H1 (cell line): ENCODE results near the gene TMEM38A. TPM values are rescaled to one million over a fixed set of nuclear protein-coding genes. Genes with fewer than 3 reads are reported as not detected.

ENCODE experiments used
- CTCF ChIA-PET: fragments of 300-600 bp; sonication (Branson Sonifier 250); formaldehyde crosslinking; loops from one replicate; lab custom pipeline; 2021; ENCODE audit not compliant: partially characterized antibody; lab: Charles Lee
- POLR2A ChIA-PET: fragments of 300-600 bp; sonication (Branson Sonifier 250); formaldehyde crosslinking; loops from one replicate; lab custom pipeline; 2021; ENCODE audit warnings: inconsistent platforms; ENCODE audit not compliant: partially characterized antibody; lab: Charles Lee
- DNase-seq, 2 experiments: peaks; one replicate each; pipeline versions ENCODE4 v3.0.0 to v3.0.0-alpha.2; 2010 to 2022; ENCODE audit warnings: low spot score in 2 of 2, low read depth in 1 of 2, mixed read lengths in 1 of 2
- FAIRE-seq: peaks from 2 replicates; lab custom pipeline; 2011; peaks lifted over from hg19 to GRCh38; lab: Jason Lieb, UNC
- H2AFZ ChIP-seq: 2 replicates; pipeline ENCODE4 v1.8.1; 2012; ENCODE audit warnings: low read length, inconsistent platforms
- H2AK5ac ChIP-seq: 2 replicates; pipeline ENCODE4 v1.6.1; 2013; ENCODE audit warnings: low read depth, low read length
- H2BK120ac ChIP-seq: replicated peaks from 2 replicates; pipeline ENCODE3; 2013; ENCODE audit warnings: low read depth, low read length, inconsistent platforms
- H2BK12ac ChIP-seq: 2 replicates; pipeline ENCODE4 v1.6.1; 2013; ENCODE audit warnings: low read depth, low read length
- H2BK15ac ChIP-seq: 2 replicates; pipeline ENCODE4 v1.6.1; 2013; ENCODE audit warnings: low read length
- H2BK20ac ChIP-seq: 2 replicates; pipeline ENCODE4 v1.6.1; 2013; ENCODE audit warnings: low read length
- H2BK5ac ChIP-seq: 2 replicates; pipeline ENCODE4 v1.6.1; 2013; ENCODE audit warnings: low read depth, low read length
- H3K14ac ChIP-seq: 2 replicates; pipeline ENCODE4 v1.6.1; 2013; ENCODE audit warnings: inconsistent platforms; ENCODE audit not compliant: insufficient read length
- H3K18ac ChIP-seq: 2 replicates; pipeline ENCODE4 v1.6.1; 2013; ENCODE audit warnings: low read length; ENCODE audit errors: extremely low read depth
- H3K23ac ChIP-seq: 2 replicates; pipeline ENCODE4 v1.6.1; 2013; ENCODE audit warnings: inconsistent platforms; ENCODE audit not compliant: insufficient read length
- H3K23me2 ChIP-seq: 2 replicates; pipeline ENCODE4 v1.6.1; 2013; ENCODE audit warnings: low read depth, low read length
- H3K27ac ChIP-seq: 2 replicates; pipeline ENCODE4 v1.6.1; 2011; ENCODE audit warnings: low read depth, low read length, inconsistent platforms
- H3K27me3 ChIP-seq, 4 experiments: replicated peaks in 1 of 4; 1 replicate in 1 of 4; 2 replicates in 3 of 4; pipeline versions ENCODE4 v1.6.1 to v1.8.1; 2011 to 2013; ENCODE audit warnings: low read length in 3 of 4, mild to moderate bottlenecking in 3 of 4, inconsistent platforms in 2 of 4, mixed read lengths in 2 of 4, moderate library complexity in 1 of 4; ENCODE audit not compliant: control insufficient read depth in 3 of 4, insufficient read depth in 3 of 4; ENCODE audit errors: extremely low read depth in 1 of 4
- H3K36me3 ChIP-seq, 4 experiments: 2 replicates each; pipeline versions ENCODE4 v1.6.1 to v1.8.1; 2011 to 2013; ENCODE audit warnings: mild to moderate bottlenecking in 4 of 4, low read length in 3 of 4, moderate library complexity in 2 of 4, control low read depth in 1 of 4, inconsistent platforms in 1 of 4; ENCODE audit not compliant: insufficient read depth in 4 of 4, control insufficient read depth in 2 of 4
- H3K4ac ChIP-seq: replicated peaks from 2 replicates; pipeline ENCODE3; 2013; ENCODE audit warnings: low read length, low read depth, mixed read lengths, inconsistent platforms; ENCODE audit not compliant: insufficient read length
- H3K4me1 ChIP-seq, 4 experiments: replicated peaks in 1 of 4; 1 replicate in 1 of 4; 2 replicates in 3 of 4; pipeline versions ENCODE4 v1.6.1 to v1.8.1; 2011 to 2013; ENCODE audit warnings: low read length in 3 of 4, inconsistent platforms in 2 of 4, mixed read lengths in 1 of 4; ENCODE audit not compliant: insufficient read depth in 4 of 4, control insufficient read depth in 3 of 4
- H3K4me2 ChIP-seq, 2 experiments: 2 replicates each; pipeline versions ENCODE4 v1.6.1 to v1.8.1; 2011 to 2013; ENCODE audit warnings: low read depth in 2 of 2, low read length in 2 of 2, control low read depth in 1 of 2, inconsistent platforms in 1 of 2, mild to moderate bottlenecking in 1 of 2; ENCODE audit not compliant: insufficient read depth in 1 of 2
- H3K4me3 ChIP-seq, 4 experiments: fragments of 200-600, 300-600 bp in 1 of 4; sonication (generic), shearing (Covaris generic), sonication (Bioruptor Twin) in 1 of 4; 2 replicates each; pipeline versions ENCODE4 v1.5.1 to v1.8.1; 2011 to 2016; ENCODE audit warnings: low read length in 4 of 4, low read depth in 3 of 4, control low read depth in 2 of 4, inconsistent platforms in 2 of 4, mild to moderate bottlenecking in 2 of 4, mixed read lengths in 1 of 4, moderate library complexity in 1 of 4; ENCODE audit not compliant: insufficient read depth in 2 of 4; ENCODE audit errors: extremely low read depth in 1 of 4
- H3K56ac ChIP-seq: replicated peaks from 2 replicates; pipeline ENCODE3; 2013; ENCODE audit warnings: low read depth, mild to moderate bottlenecking, mixed read lengths, low read length, inconsistent platforms; ENCODE audit not compliant: insufficient read length
- H3K79me1 ChIP-seq: 2 replicates; pipeline ENCODE4 v1.6.1; 2013; ENCODE audit warnings: low read depth, low read length, control low read depth
- H3K79me2 ChIP-seq, 2 experiments: 2 replicates each; pipeline versions ENCODE4 v1.6.1 to v1.8.1; 2012 to 2013; ENCODE audit warnings: low read length in 2 of 2, mild to moderate bottlenecking in 2 of 2, inconsistent platforms in 1 of 2; ENCODE audit not compliant: insufficient read depth in 2 of 2, control insufficient read depth in 1 of 2
- H3K9ac ChIP-seq, 4 experiments: replicated peaks in 1 of 4; 1 replicate in 1 of 4; 2 replicates in 3 of 4; pipeline versions ENCODE4 v1.6.1 to v1.8.1; 2011 to 2013; ENCODE audit warnings: low read depth in 3 of 4, low read length in 3 of 4, control low read depth in 2 of 4, mild to moderate bottlenecking in 2 of 4, moderate library complexity in 2 of 4, inconsistent platforms in 1 of 4; ENCODE audit errors: extremely low read depth in 1 of 4
- H3K9me3 ChIP-seq, 2 experiments: 2 replicates each; pipeline versions ENCODE4 v1.6.1 to v1.8.1; 2012 to 2013; ENCODE audit warnings: mild to moderate bottlenecking in 2 of 2, moderate library complexity in 2 of 2, control low read depth in 1 of 2, inconsistent platforms in 1 of 2, low read depth in 1 of 2, low read length in 1 of 2, mixed read lengths in 1 of 2; ENCODE audit not compliant: insufficient read depth in 2 of 2
- H4K20me1 ChIP-seq, 2 experiments: replicated peaks in 1 of 2; 2 replicates each; pipeline versions ENCODE3 to v1.8.1; 2011 to 2013; ENCODE audit warnings: inconsistent platforms in 2 of 2, low read length in 2 of 2, mild to moderate bottlenecking in 1 of 2; ENCODE audit not compliant: insufficient read depth in 2 of 2, control insufficient read depth in 1 of 2
- H4K5ac ChIP-seq: 2 replicates; pipeline ENCODE4 v1.6.1; 2013; ENCODE audit warnings: low read length, low read depth, mixed read lengths, inconsistent platforms; ENCODE audit not compliant: insufficient read length
- H4K8ac ChIP-seq: 2 replicates; pipeline ENCODE4 v1.8.0; 2013; ENCODE audit warnings: mild to moderate bottlenecking, moderate library complexity, low read length, inconsistent platforms; ENCODE audit not compliant: insufficient read depth; ENCODE audit errors: extremely low read depth
- H4K91ac ChIP-seq: replicated peaks from 2 replicates; pipeline ENCODE3; 2013; ENCODE audit warnings: low read length, mixed read lengths, inconsistent platforms; ENCODE audit not compliant: insufficient read length
- BACH1 ChIP-seq: IDR thresholded peaks from 2 replicates; pipeline ENCODE4 v1.6.1; 2012; ENCODE audit warnings: low read length, improper control_type of control experiment
- CBX8 ChIP-seq: fragments of 300-800, 300-1000 bp; sonication (generic); IDR thresholded peaks from 2 replicates; pipeline ENCODE4 v1.7.1; 2016; ENCODE audit warnings: low read depth, low read length, borderline replicate concordance
- CHD2 ChIP-seq: IDR thresholded peaks from 2 replicates; pipeline ENCODE4 v1.6.1; 2012; ENCODE audit warnings: low read length, improper control_type of control experiment
- CTBP2 ChIP-seq: IDR thresholded peaks from 2 replicates; pipeline ENCODE4 v1.7.0; 2011; ENCODE audit warnings: borderline replicate concordance, mild to moderate bottlenecking, moderate library complexity, mixed read lengths, low read length; ENCODE audit not compliant: insufficient read depth, insufficient read length
- E2F6 ChIP-seq: IDR thresholded peaks from 2 replicates; pipeline ENCODE4 v1.6.1; 2012; ENCODE audit warnings: inconsistent platforms
- EZH2 ChIP-seq: fragments of 200-600 bp; sonication (generic); IDR thresholded peaks from 2 replicates; pipeline ENCODE4 v1.7.1; 2012; ENCODE audit warnings: low read depth, mild to moderate bottlenecking, moderate library complexity, low read length, inconsistent platforms; ENCODE audit not compliant: severe bottlenecking
- GABPA ChIP-seq: IDR thresholded peaks from 2 replicates; pipeline ENCODE4 v1.6.1; 2011; ENCODE audit warnings: mild to moderate bottlenecking, low read length, moderate library complexity, borderline replicate concordance; ENCODE audit not compliant: insufficient read depth
- HDAC2 ChIP-seq, 2 experiments: fragments of 300-600 bp in 1 of 2; sonication (generic) in 1 of 2; IDR thresholded peaks; 2 replicates each; pipeline ENCODE4 v1.6.1; 2011 to 2012; ENCODE audit warnings: low read depth in 2 of 2, low read length in 2 of 2, mild to moderate bottlenecking in 2 of 2, moderate library complexity in 2 of 2, borderline replicate concordance in 1 of 2, inconsistent platforms in 1 of 2
- MAX ChIP-seq: IDR thresholded peaks from 2 replicates; pipeline ENCODE4 v1.6.1; 2012; ENCODE audit warnings: inconsistent platforms
- POLR2A ChIP-seq, 2 experiments: IDR thresholded peaks; 1 replicate in 1 of 2; 2 replicates in 1 of 2; pipeline ENCODE4 v1.6.1; 2011; ENCODE audit warnings: low read depth in 2 of 2, low read length in 2 of 2, mild to moderate bottlenecking in 2 of 2; ENCODE audit errors: control extremely low read depth in 1 of 2
- SP2 ChIP-seq: IDR thresholded peaks from 2 replicates; pipeline ENCODE4 v1.6.1; 2012; ENCODE audit warnings: mild to moderate bottlenecking, low read length, inconsistent platforms
- SP4 ChIP-seq: IDR thresholded peaks from 2 replicates; pipeline ENCODE4 v1.6.1; 2012; ENCODE audit warnings: low read length, inconsistent platforms
- TAF1 ChIP-seq: IDR thresholded peaks from 2 replicates; pipeline ENCODE4 v1.6.1; 2011; ENCODE audit warnings: mild to moderate bottlenecking, low read depth, low read length
- WGBS, 2 experiments: shearing (Covaris generic) in 1 of 2; methylation state at CpG; one replicate each; pipeline versions ENCODE4 v1.1.6 to v1.1.7; 2013 to 2015; ENCODE audit warnings: low lambda C conversion rate in 2 of 2, mixed read lengths in 2 of 2, inconsistent platforms in 1 of 2, low coverage in 1 of 2, missing lambda C conversion rate in 1 of 2; ENCODE audit not compliant: insufficient replicate concordance in 2 of 2, insufficient coverage in 1 of 2, insufficient read length in 1 of 2; ENCODE audit errors: extremely low coverage in 1 of 2, missing lambda C conversion rate in 1 of 2; 5-methylcytosine and 5-hydroxymethylcytosine counted together
- polyA plus RNA-seq, 7 experiments: library from polyadenylated mRNA; depleted of rRNA in 3 of 7; stranded (reverse) in 5 of 7; unstranded in 2 of 7; fragments of >200 nt in 5 of 7; fragments of 200-250 nt in 2 of 7; gene quantifications; 1 replicate in 5 of 7; 2 replicates in 1 of 7; 4 replicates in 1 of 7; pipeline versions ENCODE4 v1.2.1 to v1.2.3, GENCODE V29; 2011 to 2013; ENCODE audit warnings: missing spikeins in 2 of 7, mixed read lengths in 2 of 7
- total RNA-seq: library from RNA; stranded (reverse); fragmentation: NEBNext Ultra II Directional; extraction: Animal tissue kit (Norgen Biotek cat#: 25700); gene quantifications from 2 replicates; pipeline ENCODE4 v1.2.1, GENCODE V29; 2021

The TMEM38A gene
- total and polyA plus RNA-seq, 2 of the 8 experiments (the other 6 are each of a cell fraction or from before 2014, with no cell fraction given), result 8.9 to 9.2 TPM

DNA sequence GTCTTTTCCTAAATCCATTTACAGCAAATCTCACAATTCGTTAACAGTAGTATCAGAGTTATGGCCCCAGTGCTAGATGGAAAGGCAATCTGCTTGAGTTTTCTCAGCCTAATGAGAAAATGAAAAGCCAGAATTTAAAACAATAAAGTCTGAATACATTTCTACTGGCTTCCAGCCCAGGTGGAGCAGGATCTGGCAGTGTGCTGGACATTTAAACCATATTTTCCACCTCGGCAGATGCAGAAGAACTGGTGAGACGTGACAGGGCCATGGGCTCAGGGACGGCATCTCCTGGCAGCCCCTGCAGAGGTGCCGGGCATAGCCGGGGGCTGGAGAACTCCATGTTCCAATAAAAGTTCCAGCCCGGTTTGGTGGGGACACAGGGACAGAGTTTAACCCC lies 8.1 kb upstream of the TMEM38A start:
- H2BK20ac ChIP-seq, result no peak overlapping the region
- no peak overlapping the region for H3K18ac ChIP-seq
- H3K14ac ChIP-seq, result no peak overlapping the region
- no peak overlapping the region for H2AK5ac ChIP-seq
- WGBS, 2 experiments, result 85% methylated on average over 7 of the region's 7 CpGs; no CpG with 5 or more reads in 1 of the 2 experiments
- ChIA-PET POLR2A (no interaction called here), CTCF (no interaction called here)
- H3K4me2 ChIP-seq, result no peak overlapping the region
- H2BK5ac ChIP-seq, result no peak overlapping the region
- H4K20me1 ChIP-seq, result peaks cover 5 to 13% of the 10 kb centered on the region in 2 experiments
- no peak overlapping the region for H2AFZ ChIP-seq
- DNase-seq (no peak), FAIRE-seq (no peak)
- no peak overlapping the region for H3K27ac ChIP-seq
- H2BK12ac ChIP-seq, result no peak overlapping the region
- no peaks in the 10 kb centered on the region for H3K4me1 ChIP-seq
- no peak overlapping the region for H4K8ac ChIP-seq
- H3K23ac ChIP-seq, result no peak overlapping the region
- H2BK15ac ChIP-seq, result no peak overlapping the region
- H3K23me2 ChIP-seq, result no peaks in the 10 kb centered on the region
- H3K4me3 ChIP-seq, result no peak overlapping the region
- peaks cover 9% of the 10 kb centered on the region for H3K79me1 ChIP-seq
- H3K56ac ChIP-seq, result no peak overlapping the region
- H4K91ac ChIP-seq, result no peak overlapping the region
- H3K79me2 ChIP-seq, result peaks cover 3 to 15% of the 10 kb centered on the region in 2 experiments; a peak in 2 of 4 replicates
- H3K9ac ChIP-seq, result no peak overlapping the region
- no peak overlapping the region for H3K4ac ChIP-seq
- H3K36me3 ChIP-seq, result peaks cover 21 to 75% (median 50%) of the 10 kb centered on the region in 4 experiments
- H2BK120ac ChIP-seq, result no peak overlapping the region
- H3K27me3 ChIP-seq, result no peaks in the 10 kb centered on the region
- H4K5ac ChIP-seq, result no peak overlapping the region
- TF ChIP-seq CTBP2 (no peak), POLR2A (IDR thresholded peaks at IDR 0.05; ENCODE audit: control extremely low read depth in 1 of 2, low read depth in 2 of 2, low read length in 2 of 2) (no peak), CHD2 (no peak), CBX8 (no peak), EZH2 (no peak), TAF1 (no peak), MAX (no peak), SP4 (no peak), HDAC2 (IDR thresholded peaks at IDR 0.05; ENCODE audit: borderline replicate concordance in 1 of 2, low read depth in 2 of 2, low read length in 2 of 2) (no peak), E2F6 (no peak), BACH1 (no peak), GABPA (no peak), SP2 (no peak)
- no peaks in the 10 kb centered on the region for H3K9me3 ChIP-seq
